Activated effector memory CD4-positive, alpha-beta T cell treated with anti-CD3 and anti-CD28 coated beads, Interleukin-2, amount 50 U/mL, for 16 hours (primary cell): ENCODE results near the gene CDC42SE2.

Experiments
- DNase-seq: peaks from one replicate; pipeline ENCODE4 v3.0.0-alpha.2; 2020

Gene CDC42SE2, protein sequence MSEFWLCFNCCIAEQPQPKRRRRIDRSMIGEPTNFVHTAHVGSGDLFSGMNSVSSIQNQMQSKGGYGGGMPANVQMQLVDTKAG

DNA sequence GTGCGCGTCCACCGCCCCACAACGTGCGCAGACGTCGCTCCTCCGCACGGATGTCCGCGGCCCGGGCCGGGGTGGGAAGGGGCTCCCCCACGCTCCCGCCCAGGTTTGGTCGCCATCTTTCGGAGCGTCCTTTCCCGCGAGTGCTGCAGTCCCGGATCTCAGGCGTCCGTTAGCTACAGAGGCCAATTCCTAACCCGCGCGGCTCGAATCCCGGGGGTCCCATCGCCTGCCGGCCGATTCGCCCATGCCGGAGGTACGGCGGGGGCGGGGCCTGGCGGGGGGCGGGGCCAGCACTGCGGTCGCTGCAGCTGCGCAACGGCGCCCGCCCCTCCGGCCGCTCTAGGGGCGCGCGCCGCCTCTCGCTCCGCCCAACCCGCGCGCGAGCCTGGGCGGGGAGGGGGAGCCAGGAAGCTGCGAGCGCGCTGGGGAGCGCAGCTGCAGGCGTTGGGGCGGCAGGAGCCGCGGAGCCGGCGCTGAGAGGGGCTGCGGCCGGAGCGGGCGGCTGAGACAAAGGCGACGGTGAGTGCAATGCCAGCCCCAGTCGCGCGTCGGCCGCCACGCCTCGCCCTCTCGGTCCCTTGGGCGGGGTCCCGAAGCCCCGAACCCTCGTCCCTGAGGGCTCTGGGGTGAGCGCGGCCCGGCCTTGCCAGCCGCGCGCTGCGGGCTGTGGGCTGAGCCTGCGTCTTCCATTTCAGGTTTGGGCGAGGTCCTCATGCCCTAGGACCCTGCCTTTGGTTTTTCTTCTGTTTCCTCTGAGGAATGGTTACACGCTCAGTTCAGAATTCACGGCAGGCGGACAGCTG lies at the start of gene CDC42SE2:
TSS of gene CDC42SE2 (plus strand) at position 406 of the 803 bp plus-strand sequence. CDS start 95,441 bp downstream, outside the sequence.
- peak; percentile 95 for DNase-seq

DNA sequence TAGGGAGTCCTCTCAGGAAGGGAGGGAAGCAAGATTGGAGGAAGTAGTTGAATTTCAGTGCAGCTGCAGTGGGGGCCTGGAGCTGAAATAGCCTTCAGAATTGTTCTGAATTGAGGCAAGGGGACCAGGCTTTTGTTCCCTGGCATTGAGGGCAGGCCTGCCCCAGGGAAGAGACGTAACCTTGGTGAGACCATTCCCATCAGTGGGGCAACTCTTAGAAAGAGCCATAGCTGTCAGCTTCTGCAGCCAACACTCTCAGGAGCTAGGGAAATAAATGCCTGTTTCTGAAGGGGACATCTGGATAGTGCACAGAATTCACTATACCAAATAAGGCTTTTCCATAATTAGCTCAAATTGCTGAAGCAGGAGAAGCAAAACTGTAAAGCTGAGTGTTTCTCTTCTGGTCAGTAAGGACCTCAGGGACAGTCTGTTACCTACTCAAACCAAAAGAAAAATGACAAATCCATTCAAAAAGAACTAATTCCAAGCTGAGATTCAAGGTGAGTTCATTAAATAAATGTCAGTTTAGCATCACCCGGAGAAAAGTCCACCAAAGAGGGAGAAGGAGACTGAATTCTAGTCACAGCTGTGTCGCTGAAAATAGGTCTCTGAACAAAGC lies 49.1 kb upstream of the CDC42SE2 start:
- no peak for DNase-seq

DNA sequence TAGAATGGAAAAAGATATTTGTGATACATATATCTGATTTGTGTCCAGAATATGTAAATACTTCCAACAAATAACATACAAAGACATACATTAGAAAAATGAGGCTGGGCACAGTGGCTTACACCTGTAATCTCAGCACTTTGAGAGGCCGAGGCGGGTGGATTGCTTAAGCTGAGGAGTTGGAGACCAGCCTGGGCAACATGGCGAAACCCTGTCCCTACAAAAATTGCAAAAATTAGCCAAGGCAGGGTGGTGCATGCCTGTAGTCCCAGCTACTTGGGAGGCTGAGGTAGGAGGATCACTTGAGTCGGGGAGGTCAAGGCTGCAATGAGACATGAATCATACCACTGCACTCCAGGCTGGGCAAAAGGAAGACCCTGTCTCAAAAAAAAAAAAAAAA lies 46.1 kb upstream of the CDC42SE2 start:
- no peak for DNase-seq

DNA sequence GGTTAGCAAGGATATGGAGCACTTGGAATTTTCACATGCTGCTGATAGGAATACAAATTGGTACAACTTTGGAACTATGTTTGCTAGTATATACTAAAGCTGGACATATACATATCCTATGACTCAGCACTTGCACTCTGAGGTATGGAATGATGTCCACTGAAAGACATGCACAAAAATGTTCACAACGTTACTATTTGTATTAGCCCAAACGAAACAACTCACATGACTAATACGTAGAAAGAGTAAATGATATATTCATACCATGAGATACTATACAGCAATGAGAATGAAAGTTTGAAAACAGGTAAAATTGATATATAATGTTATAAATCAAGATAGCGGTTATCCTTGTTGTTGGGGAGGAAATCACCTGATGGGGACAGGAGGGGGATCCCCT lies 45.5 kb upstream of the CDC42SE2 start:
- no peak for DNase-seq

DNA sequence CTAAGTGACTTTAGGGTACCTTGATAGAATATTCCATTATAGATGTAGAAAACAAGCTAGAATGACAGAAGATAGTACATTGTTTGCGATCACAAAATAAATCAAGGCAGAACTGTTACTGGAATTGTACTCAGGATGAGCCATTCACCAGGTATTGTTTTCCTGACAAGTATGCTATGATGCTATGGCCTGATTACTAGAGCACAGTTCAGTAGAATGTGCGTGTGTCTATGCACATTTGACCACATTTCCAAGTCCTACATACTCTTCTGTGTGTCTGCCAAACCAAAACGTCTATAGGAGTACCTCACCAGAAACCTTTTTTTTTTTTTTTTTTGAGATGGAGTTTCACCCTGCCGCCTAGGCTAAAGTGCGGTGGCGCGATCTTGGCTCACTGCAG lies 43.3 kb upstream of the CDC42SE2 start:
- no peak for DNase-seq

DNA sequence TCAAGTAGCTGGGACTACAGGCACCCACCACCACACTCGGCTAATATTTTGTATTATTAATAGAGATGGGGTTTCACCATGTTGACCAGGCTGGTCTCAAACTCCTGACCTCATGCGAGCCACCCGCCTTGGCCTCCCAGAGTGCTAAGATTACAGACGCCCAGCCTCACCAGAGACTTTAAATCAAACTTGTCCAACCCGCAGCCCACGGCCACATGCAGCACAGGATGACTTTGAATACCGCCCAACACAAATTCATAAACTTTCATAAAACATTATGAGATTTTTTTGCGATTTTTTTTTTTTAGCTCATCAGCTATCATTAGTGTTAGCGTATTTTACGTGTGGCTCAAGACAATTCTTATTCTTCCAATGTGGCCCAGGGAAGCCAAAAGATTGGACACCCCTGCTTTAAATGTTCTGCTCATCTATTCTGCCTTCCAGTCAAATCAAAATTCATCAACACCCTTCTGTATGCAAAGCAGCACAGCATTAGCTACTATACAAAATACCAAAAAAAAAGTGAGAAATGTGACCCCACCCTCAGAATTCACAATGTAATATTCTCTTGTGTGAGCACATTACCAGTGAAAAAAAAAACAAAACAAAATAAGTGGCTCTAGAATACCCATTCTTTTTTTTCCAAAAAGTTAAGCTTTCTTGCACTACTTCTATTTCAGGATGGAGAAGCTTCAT lies 42.7 kb upstream of the CDC42SE2 start:
- no peak for DNase-seq

DNA sequence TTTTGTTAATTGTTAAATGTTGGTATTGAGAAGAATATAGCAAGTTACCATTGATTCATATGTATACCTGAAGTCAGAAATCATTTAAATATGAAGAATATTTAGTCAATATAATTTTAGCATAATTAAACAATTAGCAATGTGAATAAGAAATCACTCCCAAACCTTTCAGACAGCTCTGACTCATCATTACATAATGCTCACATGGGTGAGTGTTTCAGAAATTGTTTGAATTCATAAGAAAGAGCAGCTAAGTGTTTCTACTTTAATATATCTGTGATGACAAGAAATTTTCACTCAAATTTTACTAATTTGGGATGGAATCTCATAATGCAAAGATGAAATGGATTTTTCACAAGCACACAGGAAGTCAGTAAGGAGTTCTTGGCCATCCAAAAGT lies 42.0 kb upstream of the CDC42SE2 start:
- no peak for DNase-seq

DNA sequence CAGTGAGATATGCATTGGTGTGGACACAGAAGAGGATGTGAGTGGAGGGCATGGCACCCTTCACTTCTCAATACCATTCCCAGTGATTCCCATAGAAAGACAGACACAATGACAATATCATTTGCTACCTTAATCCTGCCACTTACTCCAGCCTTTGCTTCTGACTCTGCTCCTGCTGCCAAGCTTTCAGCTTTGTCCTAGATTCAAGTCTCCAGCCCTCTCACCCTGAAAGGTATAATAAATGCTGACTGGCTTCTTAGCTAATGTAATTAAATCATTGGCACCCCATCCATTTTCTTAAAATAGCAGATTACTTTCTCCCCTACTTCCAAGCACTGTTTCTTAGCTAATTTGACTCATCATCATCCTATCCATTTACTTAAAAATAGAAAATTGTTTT lies 41.1 kb upstream of the CDC42SE2 start:
- DNase-seq: no peak

DNA sequence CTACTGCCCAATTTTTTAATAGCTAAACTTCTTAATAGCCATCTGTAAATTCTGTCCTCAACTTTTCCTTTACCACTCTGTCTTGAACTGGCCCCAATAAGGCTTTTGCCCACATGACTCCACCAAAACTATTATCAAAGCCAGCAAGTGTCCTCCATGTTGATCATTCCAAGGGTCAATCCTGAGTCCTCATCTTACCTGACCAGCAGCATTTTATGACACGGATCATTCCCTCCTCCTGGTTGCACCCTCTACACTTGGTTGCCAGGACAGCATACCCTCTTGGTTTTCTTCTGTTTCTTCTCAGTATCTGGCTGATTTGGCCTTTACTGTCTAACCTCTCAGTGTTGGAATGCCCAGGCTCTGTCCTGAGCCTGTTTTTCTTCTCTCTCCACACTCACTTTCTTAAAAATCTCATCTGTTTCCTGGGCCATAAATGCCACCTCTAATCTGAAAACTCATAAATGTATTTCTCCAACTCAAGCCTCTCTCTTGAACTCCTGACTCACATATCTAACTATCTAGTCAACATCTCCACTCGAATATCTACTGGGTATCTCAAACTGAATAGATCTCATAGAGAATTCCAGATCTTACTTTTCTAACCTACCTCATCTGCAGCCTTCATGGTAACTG lies 40.0 kb upstream of the CDC42SE2 start:
- DNase-seq: no peak

DNA sequence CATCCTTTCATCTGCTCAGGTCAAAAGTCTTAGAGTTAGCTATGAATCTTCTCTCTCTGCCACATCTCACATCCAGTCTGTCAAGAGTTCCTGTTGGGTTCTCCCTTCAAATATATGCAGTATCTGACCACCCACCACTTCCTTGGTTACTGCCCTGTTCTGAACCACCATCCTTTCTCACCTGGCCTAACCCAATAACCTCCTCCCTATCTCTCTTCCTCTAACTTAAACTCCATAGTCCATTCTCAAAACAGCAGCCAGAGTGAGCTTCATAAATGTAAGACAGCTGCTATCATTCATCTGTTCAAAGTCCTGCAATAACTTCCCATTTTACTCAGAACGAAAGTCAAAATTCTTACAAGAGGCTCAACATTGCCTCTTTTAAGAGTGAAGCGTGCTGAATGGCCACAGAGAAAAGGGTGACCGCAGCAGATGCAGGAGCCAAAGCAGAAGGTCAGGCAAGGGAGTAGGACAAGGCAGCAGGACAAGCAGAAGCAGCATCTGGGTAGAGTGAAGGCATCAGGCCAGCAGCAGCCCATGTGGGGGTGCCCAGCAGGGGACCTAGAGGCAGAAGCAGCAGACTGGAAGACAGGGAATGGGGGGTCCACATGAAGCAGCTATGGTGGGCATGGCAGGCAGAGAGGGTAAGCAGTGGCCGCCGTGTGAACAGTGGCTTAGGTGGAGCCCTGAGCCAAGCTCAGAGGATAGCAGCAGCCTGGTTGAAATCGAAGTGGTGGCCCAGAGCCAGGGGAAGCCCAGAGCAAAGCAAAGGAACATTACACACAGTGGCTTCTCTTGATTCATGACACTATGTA lies 39.3 kb upstream of the CDC42SE2 start:
- no peak for DNase-seq

DNA sequence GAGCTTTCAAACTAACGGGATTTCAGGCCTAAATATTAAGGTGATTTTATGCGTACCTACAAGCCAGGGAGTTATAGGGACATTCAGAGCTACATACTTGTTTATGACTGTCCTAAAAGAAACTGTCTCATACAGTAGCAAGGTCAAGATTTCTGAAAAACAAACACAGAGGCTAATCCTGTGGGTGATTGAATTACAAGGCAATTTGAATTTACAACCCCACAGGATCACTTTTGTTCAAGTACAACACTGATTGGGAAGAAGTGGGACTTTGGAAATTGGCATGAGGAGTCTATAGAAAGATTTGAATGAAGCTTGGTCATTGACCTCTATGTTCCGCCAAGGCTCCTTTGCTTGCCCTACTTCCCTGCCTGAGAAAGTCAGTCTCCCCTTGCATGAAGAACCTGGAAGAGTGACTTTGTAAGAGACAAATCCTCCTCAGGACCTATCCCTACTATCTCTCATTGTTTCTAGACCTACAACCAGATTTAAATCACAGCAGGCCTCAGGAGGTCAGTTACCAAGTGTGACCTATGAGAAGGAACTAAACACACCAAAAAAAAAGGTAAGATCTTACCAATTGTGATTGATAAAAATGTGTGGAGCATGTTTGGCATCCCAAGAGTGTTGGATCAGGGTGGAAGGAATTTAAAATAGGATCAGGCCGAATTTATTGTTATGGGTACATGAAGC lies 38.4 kb upstream of the CDC42SE2 start:
- DNase-seq: no peak

DNA sequence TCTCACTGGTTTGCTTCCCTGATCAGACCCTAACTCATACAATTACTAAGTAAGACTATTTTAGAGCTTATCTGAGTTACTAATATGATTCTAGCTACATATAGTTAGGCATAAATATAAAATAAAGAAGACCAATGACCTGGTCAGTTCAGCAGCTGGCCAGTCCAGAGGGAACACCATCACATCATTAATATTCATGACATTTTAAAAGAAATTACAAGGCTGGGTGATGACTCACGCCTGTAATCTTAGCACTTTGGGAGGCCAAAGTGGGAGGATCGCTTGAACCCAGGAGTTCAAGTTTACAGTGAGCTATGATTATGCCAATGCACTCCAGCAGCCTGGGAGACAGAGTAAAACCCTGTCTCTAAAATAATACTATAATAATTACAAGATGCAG lies 37.0 kb upstream of the CDC42SE2 start:
- DNase-seq: no peak

DNA sequence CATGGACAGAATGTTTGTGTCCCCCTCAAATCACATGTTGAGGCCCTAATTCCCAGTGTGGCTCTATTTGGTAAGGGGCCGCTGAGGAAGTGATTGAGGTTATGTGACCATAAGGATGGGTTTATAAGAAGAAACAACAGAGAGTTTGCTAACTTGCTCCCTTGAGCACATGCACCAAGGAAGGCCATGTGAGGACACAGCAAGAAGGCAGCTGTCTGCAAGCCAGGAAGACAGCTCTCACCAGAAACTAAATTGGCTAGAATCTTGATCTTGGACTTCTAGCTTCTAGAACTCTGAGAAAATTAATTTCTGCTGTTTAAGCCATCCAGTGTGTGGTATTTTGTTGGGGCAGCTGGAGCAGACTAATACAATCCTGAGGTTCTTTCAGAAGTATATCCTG lies 35.2 kb upstream of the CDC42SE2 start:
- no peak for DNase-seq

DNA sequence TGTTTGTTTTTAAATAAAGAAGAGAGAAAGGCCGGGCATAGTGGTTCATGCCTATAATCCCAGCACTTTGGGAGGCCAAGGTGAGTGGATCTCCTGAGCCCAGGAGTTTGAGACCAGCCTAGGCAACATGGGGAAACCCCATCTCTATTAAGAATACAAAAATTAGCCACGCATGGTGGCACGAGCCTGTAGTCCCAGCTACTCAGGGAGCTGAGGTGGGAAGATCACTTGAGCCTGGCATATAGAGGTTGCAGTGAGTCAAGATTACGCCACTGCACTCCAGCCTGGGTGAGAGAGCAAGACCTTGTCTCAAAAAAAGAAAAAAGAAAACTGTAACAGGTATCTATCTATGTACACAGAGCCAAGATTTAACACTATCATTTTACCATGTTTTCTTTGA lies 34.2 kb upstream of the CDC42SE2 start:
- no peak for DNase-seq

DNA sequence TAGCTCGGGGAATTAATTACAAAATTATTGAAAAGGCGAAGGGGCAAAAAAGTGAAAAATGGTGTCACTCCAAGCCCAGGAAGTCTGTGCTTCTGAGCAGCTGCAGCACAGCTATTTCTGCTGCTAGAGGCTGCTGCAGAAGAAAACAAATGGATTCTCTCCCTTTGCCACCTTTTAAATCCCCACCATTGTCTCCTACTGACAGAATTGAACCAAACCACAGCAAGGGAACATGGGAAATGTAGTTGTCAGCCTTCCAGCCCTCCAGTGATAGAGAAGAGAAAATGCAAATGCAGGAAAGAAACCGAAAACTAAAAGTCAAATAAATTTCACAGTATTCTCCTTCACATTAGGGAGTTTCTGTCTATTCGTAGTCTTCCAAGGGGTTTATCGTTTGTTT lies 33.4 kb upstream of the CDC42SE2 start:
- DNase-seq: no peak

DNA sequence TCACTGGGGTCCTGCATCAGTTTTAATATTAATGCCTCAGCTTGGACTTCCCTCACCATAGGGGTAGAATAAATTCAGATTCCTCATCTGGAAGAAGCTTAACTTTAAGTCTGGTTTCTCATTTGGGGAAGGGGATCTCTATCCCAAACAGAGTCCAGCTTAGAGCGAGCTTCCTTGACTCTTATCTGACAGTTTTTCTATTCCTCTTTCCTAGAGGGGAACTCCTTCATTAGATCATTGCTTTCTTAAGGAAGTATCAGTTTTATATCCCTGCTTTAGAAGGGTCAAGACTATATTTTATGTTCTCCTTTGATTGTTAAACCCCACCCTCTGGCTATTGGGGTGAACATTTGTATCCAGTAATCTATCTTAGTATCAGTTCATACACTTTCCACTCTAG lies 24.2 kb upstream of the CDC42SE2 start:
- DNase-seq: no peak

DNA sequence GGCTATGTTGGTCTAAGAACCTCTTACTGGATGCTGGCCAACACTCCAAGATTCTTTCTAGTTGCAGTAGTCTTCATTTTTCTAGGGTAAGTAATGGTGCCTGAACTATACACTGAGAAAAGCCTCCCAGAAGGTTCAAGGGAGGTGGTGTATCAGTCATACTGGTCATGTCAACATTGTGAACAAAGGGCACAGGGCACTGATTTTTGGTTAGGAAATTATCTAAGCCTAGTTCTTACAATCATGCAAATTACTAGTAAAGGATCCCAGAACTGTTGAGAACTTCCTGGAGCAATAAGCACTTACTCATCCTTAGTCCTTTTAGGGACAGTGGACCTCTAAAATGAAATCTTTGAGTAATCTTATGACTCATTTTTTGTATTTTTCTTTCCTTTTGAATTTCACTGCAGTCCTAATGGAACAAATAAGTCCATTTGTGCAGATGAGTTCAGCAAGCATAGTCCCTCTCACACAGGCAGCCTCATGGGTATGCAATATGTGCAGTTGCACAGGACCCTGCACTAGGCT lies 21.1 kb upstream of the CDC42SE2 start:
- no peak for DNase-seq

DNA sequence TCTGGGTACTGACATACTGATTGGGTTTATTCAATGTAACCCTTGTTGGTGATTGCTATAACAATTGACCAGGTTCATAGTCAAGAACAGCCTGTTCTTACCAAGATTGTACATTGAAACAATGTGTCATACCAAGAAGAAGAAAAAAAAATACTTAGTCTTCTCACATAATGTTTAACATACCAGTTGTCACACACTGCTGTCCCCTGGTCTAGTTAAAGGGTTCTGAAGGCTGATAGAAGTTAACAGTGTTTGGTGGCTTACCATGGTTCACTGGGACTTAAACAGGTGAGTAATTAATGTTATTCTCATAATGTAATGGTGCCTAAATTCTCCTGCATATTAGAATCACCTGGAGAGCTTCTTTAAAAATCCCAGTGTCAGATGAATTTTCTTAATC lies 18.5 kb upstream of the CDC42SE2 start:
- DNase-seq: no peak

DNA sequence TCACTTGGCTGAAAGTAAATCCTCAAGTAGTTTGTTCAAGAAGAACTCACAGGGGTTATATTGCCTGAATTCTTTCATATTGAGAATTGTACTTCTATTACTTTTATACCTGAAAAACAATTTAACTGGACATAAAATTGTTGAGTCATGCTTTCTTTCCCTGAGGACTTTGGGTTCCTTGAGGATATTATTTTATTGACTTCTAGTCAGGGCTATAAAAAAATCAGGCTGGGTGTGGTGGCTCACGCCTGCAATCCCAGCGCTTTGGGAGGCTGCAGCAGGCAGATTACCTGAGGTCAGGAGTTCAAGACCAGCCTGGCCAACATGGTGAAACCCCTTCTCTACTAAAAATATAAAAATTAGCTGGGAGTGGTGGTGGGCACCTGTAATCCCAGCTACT lies 17.9 kb upstream of the CDC42SE2 start:
- no peak for DNase-seq

DNA sequence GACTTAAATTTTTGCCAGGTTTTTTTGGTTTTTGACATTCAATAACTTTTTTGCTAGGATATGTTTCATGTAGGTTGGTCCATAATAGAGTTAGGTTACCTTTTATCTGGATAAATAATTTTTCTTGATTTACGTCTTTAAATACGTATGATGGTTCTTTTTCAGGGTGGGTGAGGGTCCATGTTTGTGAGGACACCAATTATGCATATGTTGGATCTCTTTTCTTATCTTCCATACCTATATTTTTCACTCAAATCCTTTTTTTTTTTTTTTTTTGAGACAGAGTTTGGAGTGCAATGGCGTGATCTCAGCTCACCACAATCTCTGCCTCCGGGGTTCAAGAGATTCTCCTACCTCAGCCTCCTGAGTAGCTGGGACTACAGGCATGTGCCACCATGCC lies 17.3 kb upstream of the CDC42SE2 start:
- DNase-seq: no peak

DNA sequence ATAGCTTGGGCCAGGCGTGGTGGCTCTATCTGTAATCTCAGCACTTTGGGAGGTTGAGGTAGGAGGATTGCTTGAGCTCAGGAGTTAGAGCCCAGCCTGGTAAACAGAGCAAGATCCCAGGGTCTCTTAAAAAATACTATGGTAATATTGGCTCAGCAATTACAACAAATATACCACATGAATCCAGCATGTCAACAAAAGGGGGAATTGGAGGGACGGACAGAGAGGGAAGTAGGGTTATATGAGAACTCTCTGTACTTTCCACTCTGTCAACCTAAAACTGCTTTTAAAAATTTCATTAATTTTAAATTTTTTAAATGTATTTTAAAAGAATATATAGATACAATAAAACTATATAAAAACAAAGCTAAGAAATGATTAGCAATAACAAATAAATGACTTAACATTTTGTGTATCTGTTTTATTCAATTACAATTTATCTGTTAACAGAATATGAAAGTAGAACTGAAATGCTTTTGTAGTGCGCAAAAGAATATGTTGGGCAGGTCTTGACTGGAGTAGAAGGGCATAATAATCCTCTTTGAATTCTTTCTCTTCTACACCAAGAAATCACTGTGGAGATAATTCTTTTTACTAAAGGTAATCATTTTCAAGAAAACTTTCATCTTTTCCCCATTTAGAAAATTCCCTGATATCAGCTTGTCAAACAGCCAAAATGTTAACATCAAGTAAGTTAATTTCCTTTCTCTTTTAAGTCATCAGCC lies 12.9 kb upstream of the CDC42SE2 start:
- no peak for DNase-seq
